Naive thymus-derived CD4-positive, alpha-beta T cell (primary cell): ENCODE measurements around the gene ENDOV. TPM values are rescaled to one million over a fixed set of nuclear protein-coding genes. Genes with fewer than 3 reads are reported as not detected.

Source experiments
- ATAC-seq: fragments of 150-1000 bp; cut with Tn5 transposase; 2 replicates; pipeline ENCODE4 v1.10.0; 2021; ENCODE audit warnings: mild to moderate bottlenecking, moderate library complexity
- CTCF ChIA-PET: fragments of 350-600 bp; sonication (Branson Sonifier 250); formaldehyde crosslinking; loops from one replicate; lab custom pipeline; 2021; ENCODE audit warnings: antibody characterized with exemption; lab: Charles Lee
- POLR2A ChIA-PET: fragments of 350-600 bp; sonication (Branson Sonifier 250); formaldehyde crosslinking; loops from one replicate; lab custom pipeline; 2021; ENCODE audit warnings: antibody characterized with exemption, inconsistent platforms; lab: Charles Lee
- DNase-seq, 9 donors: peaks; one replicate each; pipeline versions ENCODE4 v3.0.0 to v3.0.0-alpha.2; 2020 to 2022; ENCODE audit warnings: mixed read lengths in 1 of 9
- H3K27ac ChIP-seq: one replicate; pipeline ENCODE4 v1.7.0; 2013; ENCODE audit warnings: mild to moderate bottlenecking, low read depth, low read length, moderate library complexity
- H3K27me3 ChIP-seq, 2 donors: one replicate each; pipeline ENCODE4 v1.7.0; 2013; ENCODE audit warnings: low read length in 2 of 2, mild to moderate bottlenecking in 2 of 2, moderate library complexity in 2 of 2; ENCODE audit not compliant: control insufficient read depth in 2 of 2, insufficient read depth in 2 of 2
- H3K36me3 ChIP-seq, 3 experiments: 1 replicate in 2 of 3; 2 replicates in 1 of 3; pipeline ENCODE4 v1.7.0; 2013; ENCODE audit warnings: low read length in 3 of 3, mild to moderate bottlenecking in 3 of 3, moderate library complexity in 1 of 3; ENCODE audit not compliant: insufficient read depth in 3 of 3, control insufficient read depth in 2 of 3
- H3K4me1 ChIP-seq, 2 donors: one replicate each; pipeline ENCODE4 v1.7.0; 2013; ENCODE audit warnings: low read length in 2 of 2, mild to moderate bottlenecking in 2 of 2, moderate library complexity in 1 of 2; ENCODE audit not compliant: control insufficient read depth in 2 of 2, insufficient read depth in 2 of 2
- H3K4me3 ChIP-seq: 2 replicates; pipeline ENCODE4 v1.7.0; 2013; ENCODE audit warnings: mild to moderate bottlenecking, low read length
- H3K9me3 ChIP-seq, 3 experiments: 1 replicate in 2 of 3; 2 replicates in 1 of 3; pipeline ENCODE4 v1.7.0; 2013; ENCODE audit warnings: low read length in 3 of 3; ENCODE audit not compliant: control insufficient read depth in 2 of 3
- H3K27ac Mint-ChIP-seq, 9 donors: one replicate each; pipeline ENCODE4 v1.8.0; 2020 to 2022; ENCODE audit warnings: mixed read lengths in 9 of 9, mild to moderate bottlenecking in 8 of 9, moderate library complexity in 5 of 9, inconsistent platforms in 2 of 9
- H3K27me3 Mint-ChIP-seq, 5 donors: one replicate each; pipeline ENCODE4 v1.8.0; 2021 to 2022; ENCODE audit warnings: mixed read lengths in 5 of 5, mild to moderate bottlenecking in 1 of 5
- H3K36me3 Mint-ChIP-seq, 5 donors: one replicate each; pipeline ENCODE4 v1.8.0; 2020 to 2022; ENCODE audit warnings: mixed read lengths in 5 of 5, mild to moderate bottlenecking in 3 of 5, inconsistent platforms in 1 of 5
- H3K4me1 Mint-ChIP-seq, 7 donors: one replicate each; pipeline ENCODE4 v1.8.0; 2020 to 2022; ENCODE audit warnings: mixed read lengths in 7 of 7, mild to moderate bottlenecking in 3 of 7, inconsistent platforms in 1 of 7
- H3K4me3 Mint-ChIP-seq, 10 donors: one replicate each; pipeline ENCODE4 v1.8.0; 2020 to 2022; ENCODE audit warnings: mild to moderate bottlenecking in 10 of 10, mixed read lengths in 10 of 10, moderate library complexity in 6 of 10, inconsistent platforms in 2 of 10
- H3K9me3 Mint-ChIP-seq, 11 donors: one replicate each; pipeline ENCODE4 v1.8.0; 2020 to 2022; ENCODE audit warnings: mixed read lengths in 11 of 11, mild to moderate bottlenecking in 4 of 11, inconsistent platforms in 1 of 11, moderate library complexity in 1 of 11
- intact Hi-C, 2 donors: fragments of 100-400 bp; cut with micrococcal nuclease; formaldehyde crosslinking; loops; one replicate each; pipeline ENCODE4 v1.15.1; 2023
- polyA plus RNA-seq, 2 donors: library from polyadenylated mRNA; unstranded; fragments of 300-500 nt; fragmentation: Illumina TruSeq; gene quantifications; one replicate each; pipeline ENCODE4 v1.2.3, GENCODE V29; 2021
- total RNA-seq, 6 experiments: library from RNA in 5 of 6; stranded (reverse) in 5 of 6; gene quantifications; 1 replicate in 5 of 6; 2 replicates in 1 of 6; pipeline ENCODE4 v1.2.3 and lab custom pipeline; 2021 to 2026

The ENDOV gene
- total and polyA plus RNA-seq, 7 experiments from 2014 or later = 7.5 to 26.5 (median 20.9) TPM

- no peaks in the 10 kb centered on the region for H3K4me1 ChIP-seq
- ChIA-PET POLR2A (no interaction called here), CTCF (no interaction called here)
- H3K27ac ChIP-seq = no peak overlapping the region
- no peak overlapping the region for H3K4me3 Mint-ChIP-seq
- peaks cover 61 to 100% (median 88%) of the 10 kb centered on the region in 3 experiments for H3K36me3 ChIP-seq
- H3K4me3 ChIP-seq = no peak overlapping the region
- ATAC-seq = no peak
- no peaks in the 10 kb centered on the region for H3K27me3 Mint-ChIP-seq
- H3K27me3 ChIP-seq = no peaks in the 10 kb centered on the region
- intact Hi-C loops = no loop called here
- H3K36me3 Mint-ChIP-seq = peaks cover 9 to 75% (median 46%) of the 10 kb centered on the region in 5 donors
- peaks cover 0 to 2% (median 0%) of the 10 kb centered on the region in 11 donors for H3K9me3 Mint-ChIP-seq
- H3K4me1 Mint-ChIP-seq = peaks cover 0 to 18% (median 0%) of the 10 kb centered on the region in 7 donors
- DNase-seq = no peak
- H3K9me3 ChIP-seq = no peaks in the 10 kb centered on the region
- H3K27ac Mint-ChIP-seq = no peak overlapping the region
These were observed 34.4 kb upstream of the ENDOV start for GRCh38 chr17:80380555-80381002.

DNA sequence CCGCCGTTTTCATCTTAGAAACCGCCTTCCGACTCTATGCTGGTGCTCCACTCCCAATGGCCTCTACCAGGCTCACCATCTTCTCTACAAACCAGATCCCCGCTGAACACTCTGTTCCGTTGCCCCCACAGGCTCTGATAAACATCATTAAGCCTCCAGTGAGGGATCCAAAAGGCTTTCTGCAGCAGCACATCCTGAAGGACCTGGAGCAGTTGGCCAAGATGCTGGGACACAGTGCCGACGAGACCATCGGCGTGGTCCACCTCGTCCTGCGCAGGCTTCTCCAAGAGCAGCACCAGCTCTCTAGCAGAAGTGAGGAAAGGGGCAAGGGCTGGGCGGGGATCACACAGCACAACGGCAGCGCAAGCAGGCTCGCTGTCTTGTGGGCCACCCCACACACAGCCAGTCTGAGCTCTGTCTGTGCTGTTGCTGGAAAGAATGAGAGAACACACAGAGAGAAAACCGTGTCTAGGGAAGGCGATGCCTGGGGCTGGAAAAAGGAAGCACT is 33.5 kb upstream of the ENDOV start:
- intact Hi-C loops = no loop called here
- ChIA-PET CTCF (no interaction called here), POLR2A (no interaction called here)
- Histone ChIP-seq H3K27me3 (no peaks in the 10 kb centered on the region), H3K36me3 (peaks cover 64 to 100% (median 85%) of the 10 kb centered on the region in 3 experiments), H3K4me3 (no peak overlapping the region), H3K27ac (no peak overlapping the region), H3K4me1 (no peaks in the 10 kb centered on the region), H3K9me3 (no peaks in the 10 kb centered on the region)
- Mint-ChIP-seq H3K36me3 (peaks cover 9 to 77% (median 41%) of the 10 kb centered on the region in 5 donors), H3K4me1 (peaks cover 0 to 16% (median 0%) of the 10 kb centered on the region in 7 donors), H3K27ac (peak overlapping the region in 2 of 9 donors; percentile 11 to 82), H3K4me3 (no peak overlapping the region), H3K27me3 (no peaks in the 10 kb centered on the region), H3K9me3 (peaks cover 0 to 5% (median 0%) of the 10 kb centered on the region in 11 donors)
- ATAC-seq (no peak), DNase-seq (no peak)

GRCh38 chr17:80382446-80382845 is 32.5 kb upstream of the ENDOV start:
- no peak for DNase-seq
- Mint-ChIP-seq H3K27ac (peak overlapping the region in 3 of 9 donors; percentile 17 to 60 (median 52)), H3K4me3 (no peak overlapping the region), H3K9me3 (peaks cover 0 to 5% (median 0%) of the 10 kb centered on the region in 11 donors), H3K27me3 (no peaks in the 10 kb centered on the region), H3K36me3 (peaks cover 8 to 82% (median 31%) of the 10 kb centered on the region in 5 donors), H3K4me1 (peaks cover 0 to 16% (median 0%) of the 10 kb centered on the region in 7 donors)
- no peaks in the 10 kb centered on the region for H3K9me3 ChIP-seq
- H3K27ac ChIP-seq = no peak overlapping the region
- intact Hi-C loops = no loop called here
- CTCF ChIA-PET = no interaction called here
- H3K4me3 ChIP-seq = no peak overlapping the region
- H3K4me1 ChIP-seq = no peaks in the 10 kb centered on the region
- no peaks in the 10 kb centered on the region for H3K27me3 ChIP-seq
- H3K36me3 ChIP-seq = peaks cover 59 to 100% (median 85%) of the 10 kb centered on the region in 3 experiments
- POLR2A ChIA-PET = interaction anchor here (1.0 kb wide), 1 partner anchor 13 kb away, joined by 3 read pairs; no protein-coding TSS in a partner anchor
- ATAC-seq = no peak

DNA sequence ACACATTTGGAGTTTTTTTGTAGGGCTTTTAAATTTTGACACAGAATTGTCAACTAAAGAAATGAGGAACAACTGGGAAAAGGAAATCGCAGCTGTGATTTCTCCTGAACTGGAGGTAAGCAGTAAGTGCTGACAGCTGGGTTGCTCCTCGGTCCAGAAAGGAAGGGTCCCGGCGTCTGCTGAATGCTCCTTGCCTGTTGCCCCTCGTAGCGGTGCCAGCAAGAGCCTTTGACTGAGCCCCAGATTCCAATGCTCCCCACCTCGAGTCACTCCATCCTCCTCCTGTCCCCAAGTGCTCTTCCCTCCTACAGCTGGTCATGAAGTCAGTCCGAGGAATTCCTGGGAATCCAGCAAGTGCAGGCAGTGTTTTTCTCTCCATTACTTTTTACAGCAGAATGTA is 32.0 kb upstream of the ENDOV start:
- Histone ChIP-seq H3K9me3 (no peaks in the 10 kb centered on the region), H3K36me3 (peaks cover 54 to 100% (median 85%) of the 10 kb centered on the region in 3 experiments), H3K4me3 (no peak overlapping the region), H3K27me3 (no peaks in the 10 kb centered on the region), H3K4me1 (no peaks in the 10 kb centered on the region), H3K27ac (no peak overlapping the region)
- H3K4me3 Mint-ChIP-seq = no peak overlapping the region
- H3K27ac Mint-ChIP-seq = peak overlapping the region in 6 of 9 donors; percentile 14 to 71 (median 36)
- ChIA-PET POLR2A (interaction anchor here (1.0 kb wide), 1 partner anchor 13 kb away, joined by 3 read pairs; no protein-coding TSS in a partner anchor), CTCF (no interaction called here)
- H3K27me3 Mint-ChIP-seq = no peaks in the 10 kb centered on the region
- intact Hi-C loops = no loop called here
- DNase-seq (no peak), ATAC-seq (no peak)
- H3K36me3 Mint-ChIP-seq = peaks cover 5 to 80% (median 28%) of the 10 kb centered on the region in 5 donors
- peaks cover 0 to 5% (median 0%) of the 10 kb centered on the region in 11 donors for H3K9me3 Mint-ChIP-seq
- peaks cover 0 to 16% (median 0%) of the 10 kb centered on the region in 7 donors for H3K4me1 Mint-ChIP-seq

DNA sequence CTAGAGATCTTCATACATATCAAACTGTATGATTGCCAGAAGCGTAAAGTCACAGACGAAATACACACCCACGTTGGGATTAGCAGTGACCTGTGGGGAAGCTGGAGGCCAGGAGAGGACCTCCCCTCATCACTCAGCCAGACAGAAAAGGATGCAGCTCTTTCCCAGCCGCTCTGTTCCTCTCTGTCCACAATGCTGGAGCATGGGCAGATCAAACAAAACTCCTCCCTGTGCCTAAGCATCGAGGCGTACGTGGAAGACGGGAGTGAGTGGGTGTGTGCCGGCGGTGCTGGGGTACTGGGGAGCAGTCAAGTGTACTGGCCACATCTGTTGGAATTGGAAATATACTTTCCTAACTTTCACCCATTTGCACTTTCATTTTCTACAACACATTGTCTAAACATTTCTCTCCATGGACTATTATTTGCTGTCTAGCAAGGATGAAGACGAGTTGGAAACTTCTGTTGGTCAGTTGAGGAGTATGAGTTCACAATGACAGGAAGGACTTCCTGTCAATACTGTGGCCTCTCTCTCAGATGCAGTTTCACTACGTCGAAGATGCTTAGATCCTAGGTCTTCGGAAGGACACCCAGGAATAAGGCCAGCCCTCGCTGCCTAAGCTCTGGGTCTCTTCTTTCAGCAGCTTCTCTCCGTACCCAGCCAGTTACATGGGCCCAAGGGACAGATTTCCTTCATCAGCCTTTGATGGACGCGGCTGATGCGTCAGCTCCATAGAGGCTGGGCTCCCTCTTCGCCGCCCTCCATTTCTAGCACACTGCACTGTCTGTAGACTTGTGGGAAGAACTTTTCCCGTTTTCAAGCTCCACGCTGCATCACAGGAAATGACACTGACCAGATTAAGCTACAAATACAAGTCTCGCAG is 30.6 kb upstream of the ENDOV start:
- no peaks in the 10 kb centered on the region for H3K27me3 Mint-ChIP-seq
- peak overlapping the region in 2 of 10 donors; percentile 48 to 63 for H3K4me3 Mint-ChIP-seq
- DNase-seq (no peak), ATAC-seq (no peak)
- no peak overlapping the region for H3K4me3 ChIP-seq
- peak overlapping the region in 8 of 9 donors; percentile 14 to 81 (median 61) for H3K27ac Mint-ChIP-seq
- CTCF ChIA-PET = no interaction called here
- intact Hi-C loops = no loop called here
- peaks cover 0 to 16% (median 0%) of the 10 kb centered on the region in 7 donors for H3K4me1 Mint-ChIP-seq
- H3K27ac ChIP-seq = no peak overlapping the region
- POLR2A ChIA-PET = interaction anchor here (0.6 kb wide), 1 partner anchor 114 kb away, joined by 3 read pairs; no protein-coding TSS in a partner anchor
- H3K9me3 ChIP-seq = no peaks in the 10 kb centered on the region
- H3K27me3 ChIP-seq = no peaks in the 10 kb centered on the region
- H3K36me3 Mint-ChIP-seq = peaks cover 8 to 79% (median 37%) of the 10 kb centered on the region in 5 donors
- H3K36me3 ChIP-seq = peaks cover 60 to 99% (median 94%) of the 10 kb centered on the region in 3 experiments
- H3K4me1 ChIP-seq = no peaks in the 10 kb centered on the region
- peaks cover 0 to 5% (median 0%) of the 10 kb centered on the region in 11 donors for H3K9me3 Mint-ChIP-seq

DNA sequence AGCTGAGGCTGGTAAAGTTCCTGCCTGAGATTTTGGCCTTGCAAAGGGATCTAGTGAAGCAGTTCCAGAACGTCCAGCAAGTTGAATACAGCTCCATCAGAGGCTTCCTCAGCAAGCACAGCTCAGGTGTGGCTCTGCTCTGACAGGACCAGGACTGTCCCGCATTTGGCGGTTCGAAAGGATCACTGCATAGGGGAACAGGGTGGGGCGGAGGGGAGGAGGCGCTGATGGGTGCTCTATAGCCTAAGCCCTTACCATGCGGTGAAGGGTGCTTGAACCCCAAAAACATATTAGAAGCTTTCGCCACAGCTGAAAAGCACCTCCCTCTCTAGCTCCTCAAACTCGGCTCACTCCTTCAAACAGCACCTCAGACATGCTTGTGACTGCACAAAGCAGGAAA is 29.9 kb upstream of the ENDOV start:
- ATAC-seq = no peak
- H3K27me3 Mint-ChIP-seq = no peaks in the 10 kb centered on the region
- H3K36me3 Mint-ChIP-seq = peaks cover 10 to 79% (median 43%) of the 10 kb centered on the region in 5 donors
- peaks cover 0 to 5% (median 0%) of the 10 kb centered on the region in 11 donors for H3K9me3 Mint-ChIP-seq
- CTCF ChIA-PET = interaction anchor here (0.8 kb wide), 1 partner anchor 42 kb away, joined by 3 read pairs; no protein-coding TSS in a partner anchor
- DNase-seq = no peak
- POLR2A ChIA-PET = interaction anchor here (0.6 to 1.5 kb wide), 2 partner anchors 115 to 124 kb away, joined by 3 read pairs; no protein-coding TSS in a partner anchor
- no peaks in the 10 kb centered on the region for H3K4me1 ChIP-seq
- intact Hi-C loops = no loop called here
- peaks cover 60 to 99% (median 94%) of the 10 kb centered on the region in 3 experiments for H3K36me3 ChIP-seq
- H3K27ac ChIP-seq = no peak overlapping the region
- H3K27ac Mint-ChIP-seq = peak overlapping the region in 3 of 9 donors; percentile 25 to 56 (median 51)
- H3K4me1 Mint-ChIP-seq = peaks cover 0 to 16% (median 0%) of the 10 kb centered on the region in 7 donors
- H3K4me3 ChIP-seq = no peak overlapping the region
- no peaks in the 10 kb centered on the region for H3K27me3 ChIP-seq
- H3K9me3 ChIP-seq = no peaks in the 10 kb centered on the region
- no peak overlapping the region for H3K4me3 Mint-ChIP-seq
